Ishikawa (cell line): ENCODE measurements around the gene PATE1.

Experiments used
- CEBPB ChIP-seq: IDR thresholded peaks from 2 replicates; pipeline ENCODE4 v1.6.1; 2012
- CREB1 ChIP-seq: IDR thresholded peaks from 2 replicates; pipeline ENCODE4 v1.6.1; 2012; ENCODE audit warnings: low read depth
- EGR1 ChIP-seq: IDR thresholded peaks from 2 replicates; pipeline ENCODE4 v1.6.1; 2012
- EP300 ChIP-seq: IDR thresholded peaks from 2 replicates; pipeline ENCODE4 v1.6.1; 2012; ENCODE audit warnings: borderline replicate concordance
- FOXM1 ChIP-seq: IDR thresholded peaks from 2 replicates; pipeline ENCODE4 v1.6.1; 2012; ENCODE audit warnings: low read depth, borderline replicate concordance
- MAX ChIP-seq: IDR thresholded peaks from 2 replicates; pipeline ENCODE4 v1.6.1; 2012
- NFIC ChIP-seq: IDR thresholded peaks from 2 replicates; pipeline ENCODE4 v1.6.1; 2012
- RAD21 ChIP-seq: IDR thresholded peaks from 2 replicates; pipeline ENCODE4 v1.6.1; 2012; ENCODE audit warnings: low read depth
- REST ChIP-seq: IDR thresholded peaks from 2 replicates; pipeline ENCODE4 v1.6.1; 2012; ENCODE audit warnings: low read depth, mild to moderate bottlenecking
- TAF1 ChIP-seq: IDR thresholded peaks from 2 replicates; pipeline ENCODE4 v1.6.1; 2012; ENCODE audit warnings: low read depth, mild to moderate bottlenecking
- TCF12 ChIP-seq: IDR thresholded peaks from 2 replicates; pipeline ENCODE4 v1.6.1; 2012; ENCODE audit warnings: low read depth
- TEAD4 ChIP-seq: IDR thresholded peaks from 2 replicates; pipeline ENCODE4 v1.6.1; 2012
- USF1 ChIP-seq: IDR thresholded peaks from 2 replicates; pipeline ENCODE4 v1.6.1; 2012
- YY1 ChIP-seq: IDR thresholded peaks from 2 replicates; pipeline ENCODE4 v1.6.1; 2012; ENCODE audit warnings: low read depth
- ZBTB7A ChIP-seq: IDR thresholded peaks from 2 replicates; pipeline ENCODE4 v1.6.1; 2012; ENCODE audit warnings: low read depth

The PATE1 gene

GRCh38 chr11:125773516-125773915 is 27.4 kb downstream of the PATE1 start:
- no peak for TF ChIP-seq MAX
- no peak for TF ChIP-seq FOXM1
- no peak for TF ChIP-seq TAF1
- no peak for TF ChIP-seq ZBTB7A
- TF ChIP-seq REST, result no peak

- no peak for TF ChIP-seq TAF1
- no peak for TF ChIP-seq TCF12
- no peak for TF ChIP-seq YY1
- TF ChIP-seq RAD21, result no peak
- TF ChIP-seq MAX, result no peak
- TF ChIP-seq USF1, result no peak
- TF ChIP-seq FOXM1, result no peak
- TF ChIP-seq CEBPB, result no peak
- no peak for TF ChIP-seq NFIC
These were observed 31.2 kb downstream of the PATE1 start for GRCh38 chr11:125777309-125777708.

- TF ChIP-seq REST (no peak), NFIC (no peak), CREB1 (no peak), CEBPB (no peak), YY1 (no peak), USF1 (no peak), MAX (no peak), TEAD4 (no peak), ZBTB7A (no peak), TAF1 (no peak), EP300 (no peak), RAD21 (no peak), FOXM1 (no peak), TCF12 (no peak), EGR1 (no peak)
These were observed 32.6 kb downstream of the PATE1 start, which contains the start of gene PATE2 for GRCh38 chr11:125778728-125779127. Gene PATE2 (minus strand): TSS chr11:125778828. CDS start chr11:125778773, 55 bp downstream.

GRCh38 chr11:125784678-125785077 is 38.6 kb downstream of the PATE1 start:
- no peak for TF ChIP-seq TEAD4
- TF ChIP-seq MAX, result no peak
- no peak for TF ChIP-seq ZBTB7A
- no peak for TF ChIP-seq TAF1
- no peak for TF ChIP-seq RAD21
- TF ChIP-seq CREB1, result no peak
- no peak for TF ChIP-seq USF1
- no peak for TF ChIP-seq YY1
- TF ChIP-seq TCF12, result no peak
- no peak for TF ChIP-seq CEBPB
- TF ChIP-seq REST, result no peak
- no peak for TF ChIP-seq EGR1
- TF ChIP-seq NFIC, result no peak
- TF ChIP-seq EP300, result no peak
- no peak for TF ChIP-seq FOXM1
